Activated CD8-positive, alpha-beta memory T cell treated with anti-CD3 and anti-CD28 coated beads for 48 hours (primary cell): ENCODE data around the gene SGCA.

ENCODE experiments used
- DNase-seq, 3 experiments: peaks; one replicate each; pipeline ENCODE4 v3.0.0-alpha.2; 2020; ENCODE audit warnings: low read depth in 2 of 3, low spot score in 2 of 3

SGCA gene

DNA sequence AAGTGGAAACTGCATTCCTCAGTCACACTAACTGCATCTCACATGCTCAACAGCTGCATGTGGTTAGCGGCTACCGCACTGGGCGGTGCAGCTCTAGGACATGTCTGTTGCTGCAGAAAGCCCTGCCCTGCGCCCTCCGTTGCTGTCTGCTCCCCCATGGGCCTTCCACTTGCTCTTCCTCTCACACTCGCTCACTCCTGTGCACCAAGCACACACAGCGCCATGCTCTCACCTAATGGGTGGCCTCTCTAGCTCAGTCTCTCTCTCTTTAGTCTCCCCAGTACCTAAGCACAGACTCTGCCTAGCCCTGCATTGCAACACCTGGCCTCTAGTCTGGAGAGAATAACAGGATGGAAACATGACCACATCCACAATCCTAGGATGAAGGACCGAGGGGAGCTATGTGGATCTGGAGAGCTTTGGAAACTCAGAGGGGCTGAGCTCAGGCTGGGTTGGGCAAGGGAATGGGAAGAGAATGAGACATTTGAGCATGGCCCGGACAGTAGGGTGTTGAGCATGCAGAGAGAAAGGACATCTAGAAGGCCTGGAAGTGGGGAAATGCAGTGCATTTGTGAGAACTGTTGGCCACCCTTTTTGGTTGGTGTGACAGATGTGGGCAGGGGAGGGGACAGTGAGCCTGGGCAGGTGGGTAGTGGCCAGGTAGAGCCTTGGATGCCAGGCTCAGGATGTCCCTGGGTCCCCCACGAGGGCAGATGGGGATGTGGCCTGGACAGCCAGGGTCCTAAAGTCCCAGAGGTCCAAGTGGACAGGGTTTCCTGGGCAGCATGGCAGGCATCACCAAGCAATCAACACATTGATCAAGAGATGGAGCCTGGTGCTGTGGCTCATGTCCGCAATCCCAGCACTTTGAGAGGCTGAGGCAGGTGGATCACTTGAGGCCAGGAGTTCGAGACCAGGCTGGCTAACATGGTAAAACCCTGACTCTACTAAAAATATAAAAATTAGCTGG, 16.1 kb downstream of the SGCA start:
- DNase-seq = no peak

- DNase-seq = no peak
Observed at GRCh38 chr17:50182783-50183420, 17.1 kb downstream of the SGCA start.

- no peak for DNase-seq
Observed at GRCh38 chr17:50183421-50183994, 17.7 kb downstream of the SGCA start.

- no peak for DNase-seq
Observed at GRCh38 chr17:50184064-50184463, 18.3 kb downstream of the SGCA start.

GRCh38 chr17:50184611-50185398, 19.0 kb downstream of the SGCA start:
- no peak for DNase-seq

- no peak for DNase-seq
Observed at GRCh38 chr17:50185631-50186471, 20.0 kb downstream of the SGCA start.

- no peak for DNase-seq
Observed at GRCh38 chr17:50186661-50187393, 21.0 kb downstream of the SGCA start.

- no peak for DNase-seq
Observed at GRCh38 chr17:50187394-50187725, 21.6 kb downstream of the SGCA start.

DNA sequence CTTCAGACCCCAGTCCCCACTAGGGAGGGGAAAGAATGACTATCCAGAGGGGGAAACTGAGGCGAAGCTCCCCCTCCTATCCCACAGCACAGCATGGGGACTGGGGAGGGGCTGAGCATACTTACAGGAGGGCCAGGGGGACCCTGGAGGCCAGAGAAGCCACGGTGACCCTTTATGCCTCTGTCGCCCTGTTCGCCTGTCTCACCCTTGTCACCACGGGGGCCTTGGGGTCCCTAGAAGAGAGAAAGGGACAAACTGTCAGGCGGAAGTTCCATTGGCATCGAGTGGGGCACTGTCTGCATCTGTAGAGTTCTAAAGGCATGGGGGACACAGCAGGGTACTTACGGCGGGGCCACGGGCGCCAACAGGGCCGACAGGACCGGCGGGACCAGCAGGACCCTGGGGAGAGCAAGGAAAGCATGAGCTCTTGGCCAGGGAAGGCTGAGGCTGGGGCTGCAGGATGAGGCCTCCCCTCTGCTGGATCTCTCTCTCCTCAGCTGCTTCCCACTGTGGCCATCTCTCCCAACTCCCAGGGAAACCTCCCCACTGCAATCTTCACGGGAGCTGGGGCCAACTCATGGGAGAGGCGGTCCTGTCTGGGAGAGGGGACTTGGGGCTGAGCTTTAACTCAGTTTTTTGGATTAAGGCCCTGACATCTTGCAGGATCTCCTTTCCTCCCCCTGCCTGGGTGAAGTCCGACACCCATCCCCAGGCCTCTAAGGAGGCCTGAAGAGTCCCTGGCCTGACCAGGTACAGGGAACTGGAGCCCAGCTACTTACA, 22.1 kb downstream of the SGCA start:
- DNase-seq = no peak

- DNase-seq = no peak
Observed at GRCh38 chr17:50188531-50188920, 22.7 kb downstream of the SGCA start.

GRCh38 chr17:50188921-50189549, 23.2 kb downstream of the SGCA start:
- no peak for DNase-seq

DNA sequence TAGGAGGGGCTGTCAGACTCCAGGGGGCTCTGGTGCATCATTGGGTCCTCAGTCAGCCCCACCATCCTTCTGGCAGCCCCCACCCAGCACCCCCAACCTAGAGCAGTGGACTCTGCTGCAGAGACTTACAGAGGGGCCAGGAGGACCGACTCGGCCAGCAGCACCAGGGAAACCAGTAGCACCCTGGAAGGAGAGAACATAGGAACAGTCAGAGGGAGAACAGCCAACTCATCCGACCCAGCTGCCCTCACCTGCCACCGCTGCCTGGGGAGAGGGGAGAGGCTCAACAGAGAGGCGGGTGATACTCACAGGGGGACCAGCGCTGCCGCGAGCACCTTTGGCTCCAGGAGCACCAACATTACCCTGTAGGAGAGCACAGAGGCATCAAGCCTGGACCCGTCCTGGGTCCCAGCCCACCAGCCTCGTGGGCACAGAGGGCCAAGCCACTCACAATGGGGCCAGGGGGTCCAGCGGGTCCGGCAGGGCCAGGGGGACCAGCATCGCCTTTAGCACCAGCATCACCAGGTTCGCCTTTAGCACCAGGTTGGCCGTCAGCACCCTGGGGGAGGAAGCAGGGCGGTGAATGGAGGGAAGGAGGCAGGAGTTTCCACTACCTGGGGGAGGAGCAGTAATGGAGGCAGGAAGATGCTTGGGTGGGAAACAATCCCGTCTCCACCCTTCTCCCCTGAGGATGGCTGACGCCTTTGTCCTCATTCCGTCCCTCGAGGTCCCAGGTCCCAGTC, 23.9 kb downstream of the SGCA start:
- no peak for DNase-seq

GRCh38 chr17:50190293-50190602, 24.4 kb downstream of the SGCA start:
- DNase-seq = no peak

DNA sequence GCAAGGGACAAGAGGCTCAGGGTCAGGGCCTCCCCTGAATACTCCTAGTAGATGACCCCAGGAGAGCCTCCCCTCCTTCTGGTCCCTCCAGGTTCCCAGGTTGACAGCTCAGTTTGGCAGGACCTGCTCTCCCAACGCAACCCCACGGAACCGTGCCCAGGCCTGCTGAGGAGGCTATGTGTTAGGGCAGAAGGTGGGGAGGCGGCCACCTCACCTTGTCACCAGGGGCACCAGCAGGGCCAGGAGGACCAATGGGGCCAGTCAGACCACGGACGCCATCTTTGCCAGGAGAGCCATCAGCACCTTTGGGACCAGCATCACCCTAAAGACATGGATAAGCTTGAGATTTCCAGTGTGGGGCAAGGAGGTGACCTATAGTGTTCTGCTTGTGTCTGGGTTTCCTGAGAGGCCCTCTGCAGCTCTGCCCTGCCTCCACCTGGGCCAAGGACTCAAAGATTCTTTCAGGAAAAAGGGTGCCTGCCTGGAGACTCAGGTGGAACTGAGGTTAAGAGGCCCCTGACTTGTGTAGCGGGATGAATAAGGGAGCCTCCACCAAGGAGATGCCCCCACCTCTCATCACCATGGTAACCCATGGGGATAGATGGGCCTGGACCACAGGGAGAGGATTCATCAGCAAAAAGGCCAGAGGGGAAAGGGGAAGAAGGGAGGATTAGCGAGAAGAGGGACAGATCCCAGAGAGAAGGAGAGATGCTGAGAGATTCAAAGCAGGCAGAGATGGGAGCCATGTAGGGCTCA, 25.0 kb downstream of the SGCA start:
- no peak for DNase-seq

DNA sequence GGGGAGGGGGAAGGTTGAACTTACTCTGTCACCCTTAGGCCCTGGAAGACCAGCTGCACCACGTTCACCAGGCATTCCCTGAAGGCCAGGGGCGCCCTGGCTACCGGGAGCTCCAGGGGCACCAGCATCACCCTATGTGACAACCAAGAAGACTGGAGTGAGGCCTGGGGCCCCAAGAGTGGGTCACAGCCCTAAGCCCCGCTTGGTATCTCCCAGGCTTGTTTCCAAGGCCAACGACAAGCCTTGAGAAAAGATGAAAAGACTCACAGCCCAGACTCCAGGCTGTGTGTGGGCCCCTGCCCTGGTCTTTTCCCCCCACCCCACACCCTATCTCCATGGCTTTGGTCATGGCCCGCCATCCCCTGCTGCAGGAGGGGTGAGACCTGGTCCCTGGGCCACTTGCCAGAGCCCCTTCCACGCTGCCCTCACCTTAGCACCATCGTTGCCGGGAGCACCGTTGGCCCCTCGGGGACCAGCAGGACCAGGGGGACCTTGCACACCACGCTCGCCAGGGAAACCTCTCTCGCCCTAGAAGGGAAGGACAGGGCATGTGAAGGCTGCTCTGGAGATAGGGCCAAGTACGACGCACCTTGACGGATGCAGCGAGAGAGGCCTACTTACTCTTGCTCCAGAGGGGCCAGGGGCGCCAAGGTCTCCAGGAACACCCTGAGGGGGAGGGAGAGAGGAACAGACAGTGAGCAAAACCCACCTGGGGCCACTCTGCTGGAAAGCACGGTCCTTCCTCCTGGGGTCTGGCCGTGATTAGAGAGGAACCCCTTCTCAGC, 25.7 kb downstream of the SGCA start:
- no peak for DNase-seq

- no peak for DNase-seq
Observed at GRCh38 chr17:50192144-50192617, 26.4 kb downstream of the SGCA start.
